Activated naive CD4-positive, alpha-beta T cell (primary cell): ENCODE results near the gene NOC2L.
"Not testable (repeated sequence)": the region's sequence is repeated elsewhere in the genome, so short reads cannot be mapped to it uniquely, and the experiment has no call there.

Experiments
- DNase-seq, 4 experiments: peaks; one replicate each; lab custom pipeline; 2025; lab: John Stamatoyannopoulos, UW

Gene NOC2L

DNA sequence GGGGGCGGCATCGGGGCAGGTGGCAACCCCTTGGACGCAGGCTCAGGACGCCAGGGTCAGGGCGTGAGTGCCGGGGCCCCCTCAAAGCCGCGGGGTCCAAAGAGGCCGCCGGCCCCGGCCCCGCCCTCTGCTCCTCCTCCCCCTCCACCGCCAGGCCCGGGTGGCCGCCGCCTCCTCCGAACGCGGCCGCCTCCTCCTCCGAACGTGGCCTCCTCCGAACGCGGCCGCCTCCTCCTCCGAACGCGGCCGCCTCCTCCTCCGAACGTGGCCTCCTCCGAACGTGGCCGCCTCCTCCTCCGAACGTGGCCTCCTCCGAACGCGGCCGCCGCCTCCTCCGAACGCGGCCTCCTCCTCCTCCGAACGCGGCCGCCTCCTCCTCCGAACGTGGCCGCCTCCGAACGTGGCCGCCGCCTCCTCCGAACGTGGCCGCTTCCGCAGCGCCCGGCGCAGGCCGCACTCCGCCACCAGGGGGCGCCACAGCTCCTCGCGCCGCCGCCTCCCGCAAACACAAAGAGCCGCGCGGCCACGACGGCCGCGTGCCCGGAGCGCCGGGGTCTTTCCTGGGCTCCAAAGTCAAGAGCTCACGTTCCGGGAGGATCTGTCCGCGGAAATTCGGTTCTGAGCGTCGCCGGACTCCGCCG is 54.6 kb downstream of the NOC2L start:
- DNase-seq: peak; percentile 78 to 88 (median 86)

DNA sequence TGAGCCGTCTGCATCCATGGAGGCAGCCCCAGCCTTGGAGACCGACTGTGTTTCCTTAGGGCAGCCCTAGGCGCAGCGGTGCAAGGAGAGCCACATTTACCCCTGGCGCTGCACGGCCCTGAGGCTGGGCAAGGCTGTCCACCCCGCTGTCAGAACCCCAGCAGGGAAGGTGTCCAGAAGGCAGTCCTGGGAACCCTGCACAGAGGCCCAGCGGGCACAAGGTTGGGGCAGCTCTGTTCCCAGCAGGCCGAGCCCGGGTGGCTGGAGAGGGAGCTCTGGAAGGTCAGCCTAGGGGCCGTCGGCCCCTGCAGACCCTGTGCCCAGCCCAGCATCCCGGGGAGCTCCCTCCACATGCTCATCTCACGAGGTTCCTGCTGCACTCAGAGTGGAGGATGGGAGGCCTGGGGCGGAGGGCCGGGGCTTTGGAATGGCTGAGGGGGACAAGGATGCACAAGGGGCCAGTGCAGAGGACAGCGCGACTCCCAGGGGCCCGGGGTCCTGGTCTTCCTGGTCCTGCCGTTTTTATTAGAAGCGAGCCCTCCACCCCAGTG is 55.3 kb downstream of the NOC2L start:
- no peak for DNase-seq

DNA sequence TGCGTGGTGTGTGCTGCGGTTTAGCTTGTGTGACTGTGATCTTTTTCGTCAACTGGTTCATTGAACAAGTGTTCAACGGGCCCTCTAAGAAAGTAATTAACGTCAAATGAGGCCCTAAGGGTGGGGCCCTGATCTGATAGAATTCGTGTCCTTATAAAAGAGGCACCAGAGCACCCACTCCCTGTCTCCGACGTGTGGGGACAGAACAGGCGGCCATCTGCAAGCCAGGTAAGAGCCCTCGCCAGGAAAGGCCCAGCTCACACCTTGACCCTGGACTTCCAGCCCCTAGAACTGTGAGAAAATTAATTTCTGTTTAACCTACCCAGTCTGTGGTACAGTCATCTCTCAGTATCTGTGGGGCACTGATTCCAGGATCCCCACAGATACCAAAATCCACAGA is 55.8 kb downstream of the NOC2L start:
- no peak for DNase-seq

DNA sequence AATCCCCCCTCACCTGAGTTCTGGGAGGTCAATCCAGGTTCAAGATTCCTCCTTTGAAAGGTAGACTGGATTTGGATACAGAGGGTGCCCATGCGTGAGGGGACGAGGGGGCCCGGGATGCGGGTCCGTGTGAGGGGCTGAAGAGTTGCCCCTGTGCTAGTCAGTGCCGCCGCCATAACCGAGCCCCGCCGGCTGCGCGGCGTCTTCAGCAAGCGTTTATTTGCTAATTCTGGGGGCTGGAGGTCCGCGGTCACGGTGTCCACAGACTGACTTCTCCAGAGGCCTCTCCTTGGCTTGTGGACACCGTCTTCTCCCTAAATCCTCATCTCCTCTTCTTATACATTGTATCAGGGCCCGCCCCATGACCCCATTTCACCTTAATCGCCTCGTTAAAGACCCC is 56.3 kb downstream of the NOC2L start:
- DNase-seq: no peak

DNA sequence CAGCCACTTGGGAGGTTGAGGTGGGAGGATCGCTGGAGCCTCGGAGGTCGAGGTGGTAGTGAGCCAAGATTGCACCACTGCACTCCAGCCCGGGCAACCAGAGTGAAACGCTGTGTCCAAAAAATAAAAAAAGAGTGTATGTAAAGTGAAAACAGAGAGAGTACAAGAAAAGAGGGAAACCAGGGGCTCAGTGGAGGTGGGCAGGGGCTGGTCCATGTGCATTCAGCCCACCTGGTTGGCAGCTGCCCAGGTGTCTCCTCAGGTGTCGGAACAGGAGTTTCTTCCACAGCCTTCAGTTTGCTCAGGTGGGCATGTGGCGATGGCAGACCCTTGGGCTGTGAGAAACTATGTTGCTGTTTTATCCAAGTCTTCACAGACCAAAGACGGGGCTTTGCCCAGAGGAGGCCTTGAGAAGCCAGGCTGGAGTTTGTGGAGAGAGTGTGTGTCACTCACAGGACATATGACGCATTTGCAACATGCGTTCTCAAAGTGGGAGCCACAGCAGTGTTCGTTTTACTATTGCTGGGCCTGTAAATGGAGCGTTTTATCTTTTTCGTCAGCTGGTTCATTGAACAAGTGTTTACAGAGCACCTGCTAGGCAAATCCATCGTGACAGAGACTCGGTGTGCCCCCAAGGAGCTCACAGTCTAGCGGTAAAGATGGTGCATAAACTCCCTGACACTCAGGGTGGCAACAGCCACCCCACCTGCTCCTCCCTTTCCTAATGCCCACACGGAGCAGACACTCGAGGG is 57.8 kb downstream of the NOC2L start:
- DNase-seq: no peak

DNA sequence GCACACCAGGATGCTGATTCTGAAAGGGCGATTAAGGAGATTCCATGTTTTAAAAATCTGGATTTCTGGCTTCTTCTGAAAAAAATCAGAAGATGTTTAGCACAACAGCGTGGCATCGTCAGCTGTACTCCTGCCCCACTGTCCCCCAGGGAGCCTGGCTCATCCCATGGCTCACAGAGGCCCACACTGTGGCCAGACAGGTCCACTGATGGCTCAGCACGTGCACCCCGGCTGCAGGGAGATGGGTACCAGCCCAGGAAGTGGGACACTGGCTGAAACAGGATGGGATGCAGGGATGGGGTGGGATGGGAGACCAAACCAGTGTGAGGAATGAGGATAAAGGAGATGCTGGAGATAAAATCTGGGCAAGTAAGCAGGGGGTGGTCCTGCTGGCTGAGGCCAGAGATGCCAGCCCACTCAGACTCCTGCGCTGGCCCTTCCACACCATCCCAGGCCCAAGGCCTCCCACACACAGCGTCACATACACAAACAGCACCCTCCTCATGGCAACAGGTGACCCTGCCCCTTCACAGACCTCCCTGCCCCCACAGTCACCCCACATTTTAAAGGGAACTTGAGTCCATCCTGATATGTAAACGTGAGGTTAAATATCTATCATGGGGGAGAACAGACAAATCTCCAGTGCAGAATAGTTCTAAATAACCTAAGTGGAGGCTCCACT is 59.3 kb downstream of the NOC2L start:
- DNase-seq: no peak

DNA sequence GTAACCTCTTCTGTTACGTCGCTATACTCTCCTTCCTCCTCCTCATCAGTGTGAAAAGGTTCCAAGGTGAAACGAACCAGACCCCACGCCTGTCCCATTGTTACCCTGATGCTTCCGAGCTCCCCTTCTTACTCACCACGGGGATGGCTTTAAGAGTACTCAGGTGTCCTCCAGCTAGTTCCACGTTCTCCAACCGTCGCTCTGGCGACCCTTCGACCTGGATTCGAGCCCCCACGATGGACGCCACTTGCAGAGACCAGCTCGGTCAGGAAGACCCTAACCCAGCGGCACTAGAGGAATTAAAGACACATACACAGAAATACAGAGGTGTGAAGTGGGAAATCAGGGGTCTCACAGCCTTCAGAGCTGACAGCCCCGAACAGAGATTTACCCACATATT is 61.1 kb downstream of the NOC2L start:
- DNase-seq: not testable (repeated sequence)

DNA sequence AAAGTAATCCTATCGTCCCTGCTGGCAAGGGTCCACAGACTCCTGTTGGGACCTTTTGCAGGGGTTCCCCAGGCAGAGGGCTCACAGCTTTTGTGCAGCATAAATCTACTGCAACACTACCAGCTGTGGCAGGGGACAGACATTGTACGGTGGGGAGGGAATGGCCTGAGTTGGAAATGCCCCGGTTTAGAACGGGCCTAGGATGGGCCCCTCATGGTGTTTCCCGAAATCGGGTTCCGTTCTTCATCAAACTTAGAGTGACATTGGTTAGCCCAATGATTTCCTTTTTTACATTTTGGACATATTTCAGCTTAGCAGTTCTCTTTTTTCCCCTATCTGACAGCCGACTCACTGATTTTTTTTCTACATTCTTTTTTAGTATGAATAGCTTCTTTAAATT is 61.8 kb downstream of the NOC2L start:
- no peak for DNase-seq
